Subcutaneous adipose tissue (tissue), 4 donors: ENCODE results near the gene PDIK1L. TPM values are rescaled to one million over a fixed set of nuclear protein-coding genes. Genes with fewer than 3 reads are reported as not detected.

ENCODE experiments used
- total RNA-seq, 4 donors: library from RNA; depleted of rRNA; stranded (reverse); fragments of >200 nt; gene quantifications; one replicate each; pipeline ENCODE4 v1.1.0, GENCODE V29; 2016
- TF ChIP-seq, protein P1 (sequence below): fragments of 450-650 bp; IDR thresholded peaks from one replicate; pipeline ENCODE4 v1.5.1; 2016; ENCODE audit warnings: low read depth, mild to moderate bottlenecking, control low read depth, antibody characterized with exemption, moderate library complexity

PDIK1L gene
- total RNA-seq, 4 donors from 2014 or later = 5.8 to 9.3 (median 8.3) TPM

DNA sequence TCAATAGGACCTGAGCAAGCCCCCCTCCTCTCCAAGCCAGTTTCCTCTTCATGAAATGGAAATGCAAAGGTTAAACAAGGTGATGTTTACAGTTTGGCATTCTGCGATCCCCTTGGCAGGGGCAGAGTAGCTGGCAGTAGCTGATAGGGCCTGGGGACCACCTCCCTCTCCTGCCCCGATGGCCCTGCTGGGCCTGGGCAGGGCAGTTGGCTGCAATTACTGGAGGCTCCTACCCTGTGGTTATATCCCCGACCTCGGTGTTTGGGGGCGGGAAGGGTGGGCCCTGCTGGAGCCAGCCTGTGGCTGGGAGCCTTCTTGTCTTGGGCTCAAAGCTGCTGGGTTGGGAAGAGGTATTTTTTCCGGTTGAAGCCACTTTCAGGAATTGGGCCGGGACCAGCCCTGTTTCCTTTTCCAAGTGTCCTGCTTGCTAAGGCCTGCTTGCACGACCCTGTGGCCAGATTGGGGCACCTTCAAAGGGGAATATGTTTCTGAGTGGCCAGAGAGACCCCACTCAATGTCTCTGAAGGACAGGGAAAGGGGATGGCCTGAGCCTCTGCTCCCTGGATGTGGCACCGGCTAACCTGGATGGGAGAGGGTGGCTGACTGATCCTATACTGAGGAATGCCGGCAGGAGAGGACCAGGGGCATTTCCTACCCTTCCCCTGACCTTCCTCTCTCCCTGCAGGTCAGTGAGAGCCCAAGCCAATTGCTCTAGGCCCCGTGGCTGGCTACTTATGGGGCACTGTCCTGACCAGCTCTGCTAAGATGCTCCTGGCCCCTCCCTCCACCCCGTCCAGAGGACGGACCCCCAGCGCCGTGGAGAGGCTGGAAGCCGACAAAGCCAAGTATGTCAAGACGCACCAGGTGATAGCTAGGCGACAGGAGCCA lies 49.1 kb downstream of the PDIK1L start:
- TF ChIP-seq, protein P1, sequence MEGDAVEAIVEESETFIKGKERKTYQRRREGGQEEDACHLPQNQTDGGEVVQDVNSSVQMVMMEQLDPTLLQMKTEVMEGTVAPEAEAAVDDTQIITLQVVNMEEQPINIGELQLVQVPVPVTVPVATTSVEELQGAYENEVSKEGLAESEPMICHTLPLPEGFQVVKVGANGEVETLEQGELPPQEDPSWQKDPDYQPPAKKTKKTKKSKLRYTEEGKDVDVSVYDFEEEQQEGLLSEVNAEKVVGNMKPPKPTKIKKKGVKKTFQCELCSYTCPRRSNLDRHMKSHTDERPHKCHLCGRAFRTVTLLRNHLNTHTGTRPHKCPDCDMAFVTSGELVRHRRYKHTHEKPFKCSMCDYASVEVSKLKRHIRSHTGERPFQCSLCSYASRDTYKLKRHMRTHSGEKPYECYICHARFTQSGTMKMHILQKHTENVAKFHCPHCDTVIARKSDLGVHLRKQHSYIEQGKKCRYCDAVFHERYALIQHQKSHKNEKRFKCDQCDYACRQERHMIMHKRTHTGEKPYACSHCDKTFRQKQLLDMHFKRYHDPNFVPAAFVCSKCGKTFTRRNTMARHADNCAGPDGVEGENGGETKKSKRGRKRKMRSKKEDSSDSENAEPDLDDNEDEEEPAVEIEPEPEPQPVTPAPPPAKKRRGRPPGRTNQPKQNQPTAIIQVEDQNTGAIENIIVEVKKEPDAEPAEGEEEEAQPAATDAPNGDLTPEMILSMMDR = no peak

DNA sequence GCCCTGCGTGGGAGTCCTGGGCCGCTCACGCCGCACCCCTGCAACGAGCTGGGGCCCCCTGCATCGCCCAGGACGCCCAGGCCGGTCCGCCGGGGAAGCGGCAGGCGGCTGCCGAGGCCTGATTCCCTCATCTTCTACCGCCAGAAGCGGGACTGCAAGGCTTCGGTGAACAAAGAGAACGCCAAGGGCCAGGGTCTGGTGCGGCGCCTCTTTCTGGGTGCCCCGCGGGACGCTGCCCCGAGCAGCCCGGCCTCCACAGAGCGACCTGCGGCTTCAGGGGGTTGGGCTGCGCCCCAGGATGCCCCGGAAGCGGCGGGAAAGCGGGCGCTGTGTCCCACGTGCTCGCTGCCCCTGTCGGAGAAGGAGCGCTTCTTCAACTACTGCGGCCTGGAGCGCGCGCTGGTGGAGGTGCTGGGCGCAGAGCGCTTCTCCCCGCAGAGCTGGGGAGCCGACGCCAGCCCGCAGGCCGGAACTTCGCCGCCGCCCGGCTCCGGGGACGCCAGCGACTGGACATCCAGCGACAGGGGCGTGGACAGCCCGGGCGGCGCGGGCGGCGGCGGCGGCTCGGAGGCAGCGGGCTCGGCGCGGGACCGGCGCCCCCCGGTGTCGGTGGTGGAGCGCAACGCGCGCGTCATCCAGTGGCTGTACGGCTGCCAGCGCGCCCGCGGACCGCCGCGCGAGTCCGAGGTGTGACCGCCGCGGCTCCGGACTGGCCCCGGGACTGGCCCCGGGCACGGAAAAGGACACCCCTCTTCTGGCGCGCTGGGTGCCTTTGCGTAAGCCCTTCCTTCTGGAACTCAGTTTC lies 50.0 kb downstream of the PDIK1L start:
- TF ChIP-seq, protein P1 = no peak

DNA sequence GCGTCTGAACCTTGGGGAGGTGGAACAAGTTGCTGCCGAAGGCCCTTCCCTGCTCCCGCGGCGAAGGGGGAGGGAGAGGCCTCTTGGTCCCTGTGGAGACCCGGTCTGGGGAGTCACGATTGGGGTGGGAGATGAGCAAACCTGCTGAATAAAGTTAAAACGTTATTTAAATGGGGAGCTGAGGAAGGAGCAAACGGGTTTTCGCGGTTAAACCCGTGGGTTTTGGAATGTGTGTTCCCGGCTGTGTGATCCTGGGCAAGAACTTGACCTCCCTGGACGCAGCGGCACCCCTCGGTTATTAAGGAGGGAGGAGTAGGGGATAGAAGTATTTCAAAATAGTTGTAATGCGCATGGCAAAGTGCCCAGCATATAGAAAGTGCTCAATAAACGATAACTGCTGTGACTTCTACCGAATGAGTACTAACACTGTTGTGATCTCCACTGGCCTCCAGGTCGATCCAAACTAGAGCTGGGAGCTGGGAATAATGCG lies 50.6 kb downstream of the PDIK1L start:
- TF ChIP-seq, protein P1 = no peak

DNA sequence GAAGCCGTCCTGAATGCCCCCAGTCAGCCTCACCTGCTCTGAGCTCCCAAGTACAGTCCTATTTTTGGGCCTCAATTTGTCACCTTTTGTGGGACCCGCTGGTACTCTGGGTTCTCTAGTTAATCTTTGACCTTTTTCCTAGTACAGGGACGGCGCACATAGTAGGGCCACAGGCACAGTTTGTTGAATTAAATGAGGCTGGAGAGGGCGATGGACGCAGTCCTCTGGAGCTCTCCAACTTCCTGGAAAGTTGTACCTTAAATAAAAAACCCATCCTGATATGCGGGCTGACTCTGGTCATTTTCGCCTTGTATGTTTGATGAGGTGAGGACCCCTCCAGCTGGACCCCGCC lies 52.0 kb downstream of the PDIK1L start:
- TF ChIP-seq, protein P1 = no peak

DNA sequence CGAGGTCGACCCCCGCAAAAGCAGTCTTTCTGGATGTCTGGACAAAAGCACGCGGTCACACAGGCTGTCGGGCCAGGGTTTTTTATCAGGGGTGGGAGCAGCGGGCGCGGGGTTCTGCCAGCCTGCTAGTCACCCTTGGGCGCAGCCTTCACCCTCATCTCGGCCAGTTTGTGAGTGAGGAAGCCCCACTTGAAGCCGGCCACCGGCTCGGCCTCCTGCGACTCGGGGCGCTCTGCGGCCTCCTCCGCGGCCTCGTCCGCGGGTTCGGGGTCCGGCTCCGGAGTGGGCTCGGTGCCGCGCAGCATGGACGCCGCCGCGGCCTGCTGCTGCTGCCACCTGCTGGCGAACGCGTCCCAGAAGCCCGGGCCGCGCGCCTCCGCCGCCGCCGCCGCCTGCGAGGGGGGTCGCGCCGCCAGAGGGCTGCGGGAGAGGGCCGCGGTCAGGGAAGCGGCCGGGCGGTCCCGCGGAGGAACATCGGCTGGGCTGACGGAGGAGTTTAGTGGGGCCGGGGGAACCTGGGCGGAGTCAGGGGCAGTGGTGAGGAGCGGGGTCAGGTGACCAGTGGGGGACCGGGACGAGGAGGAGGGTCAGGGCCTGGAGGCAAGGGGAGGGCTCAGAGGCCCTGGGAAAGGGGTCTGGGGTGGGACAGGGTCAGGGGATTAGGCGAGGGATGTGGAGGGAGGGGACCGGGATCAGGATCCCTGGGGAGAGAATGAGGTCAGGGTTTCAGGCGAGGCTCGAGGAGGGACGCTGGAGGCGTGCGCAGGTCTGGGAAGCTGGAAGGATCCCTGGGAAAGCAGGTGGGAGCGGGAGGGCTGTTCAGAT lies 52.6 kb downstream of the PDIK1L start:
- TF ChIP-seq, protein P1 = no peak

DNA sequence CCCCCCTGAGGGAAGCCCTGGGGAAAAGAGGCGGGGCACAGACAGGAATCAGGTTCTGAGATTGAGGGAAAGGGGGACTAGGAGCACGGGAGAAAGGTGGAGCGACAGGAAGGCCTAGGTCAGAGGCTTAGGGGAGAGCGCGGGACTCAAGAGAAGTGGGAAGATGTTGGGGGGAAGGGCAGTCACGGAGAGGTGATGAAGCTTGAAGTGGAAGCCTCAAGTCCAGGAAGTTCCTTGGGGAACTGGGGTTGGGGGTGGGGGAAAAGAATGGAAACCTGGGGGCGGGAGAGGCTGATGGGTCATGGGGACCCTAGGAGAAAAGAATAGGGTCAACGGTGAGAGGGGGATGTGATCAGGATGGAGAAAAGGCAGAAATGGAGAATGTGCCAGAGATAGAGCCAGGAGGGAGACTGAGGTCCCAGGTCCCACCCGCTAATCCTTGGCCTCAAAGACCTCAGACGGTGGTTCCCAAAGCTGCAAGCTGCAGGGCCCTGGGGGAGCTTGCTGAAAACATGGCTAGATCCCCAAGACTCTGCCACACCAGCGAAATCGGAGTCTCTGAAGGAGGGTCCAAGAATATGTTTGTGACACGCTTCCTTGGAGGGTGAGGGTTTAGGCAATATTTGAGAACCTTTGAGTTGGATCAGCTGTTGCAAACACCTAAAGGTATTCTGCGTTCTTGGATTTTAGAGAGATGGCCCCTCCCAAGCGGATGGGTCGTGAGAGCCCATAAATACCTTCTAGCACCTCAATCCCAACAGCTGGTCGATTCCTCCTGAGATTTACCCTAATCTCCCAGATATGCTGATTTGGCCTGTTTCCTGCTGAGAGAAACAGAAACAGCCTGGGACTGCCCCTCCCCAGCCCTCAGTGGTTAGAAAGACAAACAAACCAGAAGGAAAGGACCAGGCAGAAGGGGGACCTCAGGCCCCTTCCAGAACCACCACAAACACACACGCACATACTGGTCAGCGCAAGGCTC lies 53.5 kb downstream of the PDIK1L start:
- TF ChIP-seq, protein P1 = no peak
